Endothelial cell of umbilical vein (primary cell): ENCODE results near the gene MCC. TPM values are rescaled to one million over a fixed set of nuclear protein-coding genes. Genes with fewer than 3 reads are reported as not detected.

Experiments
- BruUV-seq: library from RNA; stranded (reverse); fragments of 400-500 nt; replicated peaks from 2 replicates; lab custom pipeline; 2021; lab: Mats Ljungman, UMichigan
- CTCF ChIA-PET: fragments of 300-600, 350-600 bp; sonication (Branson Sonifier 250); formaldehyde crosslinking; loops from one replicate; lab custom pipeline; 2021; ENCODE audit warnings: antibody characterized with exemption, inconsistent platforms; lab: Charles Lee
- POLR2A ChIA-PET: fragments of 300-600, 350-600 bp; sonication (Branson Sonifier 250); formaldehyde crosslinking; loops from one replicate; lab custom pipeline; 2021; ENCODE audit warnings: antibody characterized with exemption, inconsistent platforms; lab: Charles Lee
- DNase-seq: peaks from one replicate; pipeline ENCODE4 v3.0.0-alpha.2; 2011; ENCODE audit warnings: low read depth, low spot score
- FAIRE-seq: peaks from 2 replicates; lab custom pipeline; 2011; peaks lifted over from hg19 to GRCh38; lab: Jason Lieb, UNC
- H2AFZ ChIP-seq: 2 replicates; pipeline ENCODE4 v1.6.0; 2012; ENCODE audit warnings: low read depth, low read length, control low read depth, inconsistent platforms
- H3K27ac ChIP-seq: 2 replicates; pipeline ENCODE4 v1.5.1; 2011; ENCODE audit warnings: low read depth, mild to moderate bottlenecking, control low read depth, low read length, moderate library complexity; ENCODE audit not compliant: insufficient read depth
- H3K27me3 ChIP-seq, 2 experiments: 2 replicates each; pipeline versions ENCODE4 v1.6.0 to v1.6.1; 2011; ENCODE audit warnings: low read length in 2 of 2, mixed read lengths in 1 of 2; ENCODE audit not compliant: control insufficient read depth in 2 of 2, insufficient read depth in 2 of 2
- H3K36me3 ChIP-seq, 2 experiments: 2 replicates in 1 of 2; 3 replicates in 1 of 2; pipeline ENCODE4 v1.5.1; 2011; ENCODE audit warnings: low read length in 2 of 2, mild to moderate bottlenecking in 1 of 2, moderate library complexity in 1 of 2; ENCODE audit not compliant: control insufficient read depth in 2 of 2, insufficient read depth in 2 of 2; ENCODE audit errors: extremely low read depth in 1 of 2
- H3K4me1 ChIP-seq: 3 replicates; pipeline ENCODE4 v1.5.1; 2011; ENCODE audit warnings: mild to moderate bottlenecking, low read length; ENCODE audit not compliant: control insufficient read depth, insufficient read depth; ENCODE audit errors: extremely low read depth
- H3K4me2 ChIP-seq: 2 replicates; pipeline ENCODE4 v1.6.1; 2011; ENCODE audit warnings: low read length, control low read depth, mixed read lengths; ENCODE audit not compliant: insufficient read depth
- H3K4me3 ChIP-seq, 3 experiments: fragments of 200-600 bp in 1 of 3; sonication (generic), shearing (Covaris generic) in 1 of 3; replicated peaks in 1 of 3; 2 replicates each; pipeline ENCODE4 v1.5.1; 2011 to 2016; ENCODE audit warnings: control low read depth in 3 of 3, low read length in 3 of 3, mild to moderate bottlenecking in 2 of 3, inconsistent platforms in 1 of 3, low read depth in 1 of 3, moderate library complexity in 1 of 3; ENCODE audit not compliant: insufficient read depth in 1 of 3
- H3K79me2 ChIP-seq: 2 replicates; pipeline ENCODE4 v1.6.0; 2012; ENCODE audit warnings: low read length, inconsistent platforms; ENCODE audit not compliant: control insufficient read depth, insufficient read depth
- H3K9ac ChIP-seq: replicated peaks from 2 replicates; pipeline ENCODE3; 2011; ENCODE audit warnings: low read length, control low read depth; ENCODE audit not compliant: insufficient read depth; ENCODE audit errors: extremely low read depth
- H3K9me1 ChIP-seq: replicated peaks from 3 replicates; pipeline ENCODE4 v1.6.0; 2011; ENCODE audit warnings: mild to moderate bottlenecking, low read length; ENCODE audit not compliant: control insufficient read depth, insufficient read depth; ENCODE audit errors: extremely low read depth
- H3K9me3 ChIP-seq: replicated peaks from 2 replicates; pipeline ENCODE4 v1.5.1; 2012; ENCODE audit warnings: low read length, inconsistent platforms; ENCODE audit not compliant: control insufficient read depth, insufficient read depth
- H4K20me1 ChIP-seq: replicated peaks from 2 replicates; pipeline ENCODE3; 2011; ENCODE audit warnings: mild to moderate bottlenecking, low read length; ENCODE audit not compliant: control insufficient read depth, insufficient read depth; ENCODE audit errors: extremely low read depth
- EZH2 ChIP-seq: IDR thresholded peaks from 2 replicates; pipeline ENCODE4 v1.6.1; 2012; ENCODE audit warnings: borderline replicate concordance, low read depth, mild to moderate bottlenecking, moderate library complexity, low read length, inconsistent platforms; ENCODE audit not compliant: severe bottlenecking
- FOS ChIP-seq: IDR thresholded peaks from 2 replicates; pipeline ENCODE4 v1.6.1; 2011; ENCODE audit warnings: mild to moderate bottlenecking, low read length, moderate library complexity, borderline replicate concordance; ENCODE audit not compliant: insufficient read depth
- GATA2 ChIP-seq: IDR thresholded peaks from 2 replicates; pipeline ENCODE4 v1.7.0; 2011; ENCODE audit warnings: low read depth, mild to moderate bottlenecking, moderate library complexity, mixed read lengths, low read length; ENCODE audit not compliant: insufficient read length, insufficient read depth
- JUN ChIP-seq: IDR thresholded peaks from 2 replicates; pipeline ENCODE4 v1.6.1; 2011; ENCODE audit warnings: borderline replicate concordance, low read depth; ENCODE audit not compliant: insufficient read length, insufficient read depth
- MYC ChIP-seq: IDR thresholded peaks from one replicate; pipeline ENCODE4 v1.6.1; 2011; ENCODE audit warnings: mild to moderate bottlenecking, low read depth, low read length
- POLR2A ChIP-seq: IDR thresholded peaks from 2 replicates; pipeline ENCODE4 v1.6.1; 2012; ENCODE audit warnings: low read depth, mild to moderate bottlenecking, control low read depth, low read length
- POLR2AphosphoS5 ChIP-seq: IDR thresholded peaks from 2 replicates; pipeline ENCODE4 v1.6.1; 2012; ENCODE audit warnings: low read depth, mild to moderate bottlenecking, control low read depth, low read length, moderate library complexity; ENCODE audit not compliant: insufficient read depth
- dilution Hi-C: fragments of 300-500 bp; cut with MboI; formaldehyde crosslinking; loops from one replicate; pipeline ENCODE4 v1.15.0; 2019; ENCODE audit warnings: low sequenced_read_pairs; ENCODE audit not compliant: extremely low pct_ligation_motif_present
- intact Hi-C: fragments of 100-400 bp; cut with micrococcal nuclease; formaldehyde crosslinking; loops from one replicate; pipeline ENCODE4 v1.10.0; 2022
- polyA plus RNA-seq, 4 experiments: library from polyadenylated mRNA; depleted of rRNA in 3 of 4; stranded (reverse) in 3 of 4; unstranded in 1 of 4; fragments of >200 nt; gene quantifications; 2 replicates each; pipeline versions ENCODE4 v1.2.1 to v1.2.3, GENCODE V29; 2011 to 2012; ENCODE audit warnings: missing spikeins in 1 of 4
- total RNA-seq: library from RNA; stranded (reverse); gene quantifications from 2 replicates; pipeline ENCODE4 v1.2.3, GENCODE V29; 2021
- TF ChIP-seq, protein P1 (sequence below), 2 donors: IDR thresholded peaks; 1 replicate in 1 of 2; 2 replicates in 1 of 2; pipeline ENCODE4 v1.5.1; 2011; ENCODE audit warnings: low read length in 2 of 2, mild to moderate bottlenecking in 2 of 2, moderate library complexity in 2 of 2, control low read depth in 1 of 2, inconsistent platforms in 1 of 2, low read depth in 1 of 2; ENCODE audit not compliant: insufficient read depth in 1 of 2; ENCODE audit errors: extremely low read depth in 1 of 2

MCC gene
- total and polyA plus RNA-seq, 2 donors (not counting 3 experiments of a cell fraction or from before 2014, with no cell fraction given) = 6.9 to 27.5 TPM

DNA sequence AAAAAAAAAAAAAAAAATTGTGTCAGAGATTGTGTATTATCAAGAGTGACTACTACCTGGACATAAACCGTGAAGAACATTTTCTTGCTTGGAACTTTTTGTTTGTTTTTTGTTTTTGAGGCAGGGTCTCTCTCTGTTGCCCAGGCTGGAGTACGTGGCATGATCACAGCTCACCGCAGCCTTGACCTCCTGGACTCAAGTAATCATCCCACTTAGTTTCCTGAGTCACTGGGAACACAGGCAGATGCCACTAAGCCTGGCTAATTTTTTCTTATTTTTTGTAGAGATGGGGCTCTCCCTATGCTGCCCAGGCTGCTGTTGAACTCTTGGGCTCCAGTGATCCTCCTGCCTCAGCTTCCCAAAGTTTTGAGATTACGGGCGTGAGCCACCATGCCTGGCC is 485.8 kb downstream of the MCC start:
- peaks cover 21% of the 10 kb centered on the region for H3K79me2 ChIP-seq
- no peak overlapping the region for H3K4me3 ChIP-seq
- no peak overlapping the region for H3K9ac ChIP-seq
- H2AFZ ChIP-seq = no peak overlapping the region
- H3K27ac ChIP-seq = no peak overlapping the region
- no peaks in the 10 kb centered on the region for H3K9me3 ChIP-seq
- no peak overlapping the region for H3K4me2 ChIP-seq
- H4K20me1 ChIP-seq = no peaks in the 10 kb centered on the region
- H3K36me3 ChIP-seq = peaks cover 2 to 10% of the 10 kb centered on the region in 2 experiments
- CTCF ChIA-PET = interaction anchor here (0.9 to 1.3 kb wide), 3 partner anchors 56 to 604 kb away, joined by 3 to 5 read pairs (median 4); no protein-coding TSS in a partner anchor
- dilution Hi-C loops (no loop called here), intact Hi-C loops (no loop called here)
- H3K27me3 ChIP-seq = no peaks in the 10 kb centered on the region
- no TSS peak for BruUV-seq
- TF ChIP-seq EZH2 = no peak
- no peak for TF ChIP-seq POLR2AphosphoS5
- TF ChIP-seq POLR2A = no peak
- TF ChIP-seq GATA2 = no peak
- TF ChIP-seq, protein P1, sequence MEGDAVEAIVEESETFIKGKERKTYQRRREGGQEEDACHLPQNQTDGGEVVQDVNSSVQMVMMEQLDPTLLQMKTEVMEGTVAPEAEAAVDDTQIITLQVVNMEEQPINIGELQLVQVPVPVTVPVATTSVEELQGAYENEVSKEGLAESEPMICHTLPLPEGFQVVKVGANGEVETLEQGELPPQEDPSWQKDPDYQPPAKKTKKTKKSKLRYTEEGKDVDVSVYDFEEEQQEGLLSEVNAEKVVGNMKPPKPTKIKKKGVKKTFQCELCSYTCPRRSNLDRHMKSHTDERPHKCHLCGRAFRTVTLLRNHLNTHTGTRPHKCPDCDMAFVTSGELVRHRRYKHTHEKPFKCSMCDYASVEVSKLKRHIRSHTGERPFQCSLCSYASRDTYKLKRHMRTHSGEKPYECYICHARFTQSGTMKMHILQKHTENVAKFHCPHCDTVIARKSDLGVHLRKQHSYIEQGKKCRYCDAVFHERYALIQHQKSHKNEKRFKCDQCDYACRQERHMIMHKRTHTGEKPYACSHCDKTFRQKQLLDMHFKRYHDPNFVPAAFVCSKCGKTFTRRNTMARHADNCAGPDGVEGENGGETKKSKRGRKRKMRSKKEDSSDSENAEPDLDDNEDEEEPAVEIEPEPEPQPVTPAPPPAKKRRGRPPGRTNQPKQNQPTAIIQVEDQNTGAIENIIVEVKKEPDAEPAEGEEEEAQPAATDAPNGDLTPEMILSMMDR (IDR thresholded peaks at IDR 0.05; ENCODE audit: extremely low read depth in 1 of 2, insufficient read depth in 1 of 2, low read depth in 1 of 2, low read length in 2 of 2) = no peak
- TF ChIP-seq MYC = no peak
- TF ChIP-seq JUN = no peak
- no peak for TF ChIP-seq FOS
- DNase-seq (no peak), FAIRE-seq (no peak)
- peaks cover 4% of the 10 kb centered on the region for H3K4me1 ChIP-seq
- no peaks in the 10 kb centered on the region for H3K9me1 ChIP-seq
- POLR2A ChIA-PET = no interaction called here
